H1 (cell line): ENCODE results near the gene BMX. TPM values are rescaled to one million over a fixed set of nuclear protein-coding genes. Genes with fewer than 3 reads are reported as not detected.

Experiments
- CTCF ChIA-PET: fragments of 300-600 bp; sonication (Branson Sonifier 250); formaldehyde crosslinking; loops from one replicate; lab custom pipeline; 2021; ENCODE audit not compliant: partially characterized antibody; lab: Charles Lee
- POLR2A ChIA-PET: fragments of 300-600 bp; sonication (Branson Sonifier 250); formaldehyde crosslinking; loops from one replicate; lab custom pipeline; 2021; ENCODE audit warnings: inconsistent platforms; ENCODE audit not compliant: partially characterized antibody; lab: Charles Lee
- DNase-seq, 2 experiments: peaks; one replicate each; pipeline versions ENCODE4 v3.0.0 to v3.0.0-alpha.2; 2010 to 2022; ENCODE audit warnings: low spot score in 2 of 2, low read depth in 1 of 2, mixed read lengths in 1 of 2
- FAIRE-seq: peaks from 2 replicates; lab custom pipeline; 2011; peaks lifted over from hg19 to GRCh38; lab: Jason Lieb, UNC
- H2AFZ ChIP-seq: 2 replicates; pipeline ENCODE4 v1.8.1; 2012; ENCODE audit warnings: low read length, inconsistent platforms
- H2AK5ac ChIP-seq: 2 replicates; pipeline ENCODE4 v1.6.1; 2013; ENCODE audit warnings: low read depth, low read length
- H2BK120ac ChIP-seq: replicated peaks from 2 replicates; pipeline ENCODE3; 2013; ENCODE audit warnings: low read depth, low read length, inconsistent platforms
- H2BK12ac ChIP-seq: 2 replicates; pipeline ENCODE4 v1.6.1; 2013; ENCODE audit warnings: low read depth, low read length
- H2BK15ac ChIP-seq: 2 replicates; pipeline ENCODE4 v1.6.1; 2013; ENCODE audit warnings: low read length
- H2BK20ac ChIP-seq: 2 replicates; pipeline ENCODE4 v1.6.1; 2013; ENCODE audit warnings: low read length
- H2BK5ac ChIP-seq: 2 replicates; pipeline ENCODE4 v1.6.1; 2013; ENCODE audit warnings: low read depth, low read length
- H3K14ac ChIP-seq: 2 replicates; pipeline ENCODE4 v1.6.1; 2013; ENCODE audit warnings: inconsistent platforms; ENCODE audit not compliant: insufficient read length
- H3K18ac ChIP-seq: 2 replicates; pipeline ENCODE4 v1.6.1; 2013; ENCODE audit warnings: low read length; ENCODE audit errors: extremely low read depth
- H3K23ac ChIP-seq: 2 replicates; pipeline ENCODE4 v1.6.1; 2013; ENCODE audit warnings: inconsistent platforms; ENCODE audit not compliant: insufficient read length
- H3K23me2 ChIP-seq: 2 replicates; pipeline ENCODE4 v1.6.1; 2013; ENCODE audit warnings: low read depth, low read length
- H3K27ac ChIP-seq: 2 replicates; pipeline ENCODE4 v1.6.1; 2011; ENCODE audit warnings: low read depth, low read length, inconsistent platforms
- H3K27me3 ChIP-seq, 4 experiments: replicated peaks in 1 of 4; 1 replicate in 1 of 4; 2 replicates in 3 of 4; pipeline versions ENCODE4 v1.6.1 to v1.8.1; 2011 to 2013; ENCODE audit warnings: low read length in 3 of 4, mild to moderate bottlenecking in 3 of 4, inconsistent platforms in 2 of 4, mixed read lengths in 2 of 4, moderate library complexity in 1 of 4; ENCODE audit not compliant: control insufficient read depth in 3 of 4, insufficient read depth in 3 of 4; ENCODE audit errors: extremely low read depth in 1 of 4
- H3K36me3 ChIP-seq, 4 experiments: 2 replicates each; pipeline versions ENCODE4 v1.6.1 to v1.8.1; 2011 to 2013; ENCODE audit warnings: mild to moderate bottlenecking in 4 of 4, low read length in 3 of 4, moderate library complexity in 2 of 4, control low read depth in 1 of 4, inconsistent platforms in 1 of 4; ENCODE audit not compliant: insufficient read depth in 4 of 4, control insufficient read depth in 2 of 4
- H3K4ac ChIP-seq: replicated peaks from 2 replicates; pipeline ENCODE3; 2013; ENCODE audit warnings: low read length, low read depth, mixed read lengths, inconsistent platforms; ENCODE audit not compliant: insufficient read length
- H3K4me1 ChIP-seq, 4 experiments: replicated peaks in 1 of 4; 1 replicate in 1 of 4; 2 replicates in 3 of 4; pipeline versions ENCODE4 v1.6.1 to v1.8.1; 2011 to 2013; ENCODE audit warnings: low read length in 3 of 4, inconsistent platforms in 2 of 4, mixed read lengths in 1 of 4; ENCODE audit not compliant: insufficient read depth in 4 of 4, control insufficient read depth in 3 of 4
- H3K4me2 ChIP-seq, 2 experiments: 2 replicates each; pipeline versions ENCODE4 v1.6.1 to v1.8.1; 2011 to 2013; ENCODE audit warnings: low read depth in 2 of 2, low read length in 2 of 2, control low read depth in 1 of 2, inconsistent platforms in 1 of 2, mild to moderate bottlenecking in 1 of 2; ENCODE audit not compliant: insufficient read depth in 1 of 2
- H3K4me3 ChIP-seq, 4 experiments: fragments of 200-600, 300-600 bp in 1 of 4; sonication (generic), shearing (Covaris generic), sonication (Bioruptor Twin) in 1 of 4; 2 replicates each; pipeline versions ENCODE4 v1.5.1 to v1.8.1; 2011 to 2016; ENCODE audit warnings: low read length in 4 of 4, low read depth in 3 of 4, control low read depth in 2 of 4, inconsistent platforms in 2 of 4, mild to moderate bottlenecking in 2 of 4, mixed read lengths in 1 of 4, moderate library complexity in 1 of 4; ENCODE audit not compliant: insufficient read depth in 2 of 4; ENCODE audit errors: extremely low read depth in 1 of 4
- H3K56ac ChIP-seq: replicated peaks from 2 replicates; pipeline ENCODE3; 2013; ENCODE audit warnings: low read depth, mild to moderate bottlenecking, mixed read lengths, low read length, inconsistent platforms; ENCODE audit not compliant: insufficient read length
- H3K79me1 ChIP-seq: 2 replicates; pipeline ENCODE4 v1.6.1; 2013; ENCODE audit warnings: low read depth, low read length, control low read depth
- H3K79me2 ChIP-seq, 2 experiments: 2 replicates each; pipeline versions ENCODE4 v1.6.1 to v1.8.1; 2012 to 2013; ENCODE audit warnings: low read length in 2 of 2, mild to moderate bottlenecking in 2 of 2, inconsistent platforms in 1 of 2; ENCODE audit not compliant: insufficient read depth in 2 of 2, control insufficient read depth in 1 of 2
- H3K9ac ChIP-seq, 4 experiments: replicated peaks in 1 of 4; 1 replicate in 1 of 4; 2 replicates in 3 of 4; pipeline versions ENCODE4 v1.6.1 to v1.8.1; 2011 to 2013; ENCODE audit warnings: low read depth in 3 of 4, low read length in 3 of 4, control low read depth in 2 of 4, mild to moderate bottlenecking in 2 of 4, moderate library complexity in 2 of 4, inconsistent platforms in 1 of 4; ENCODE audit errors: extremely low read depth in 1 of 4
- H3K9me3 ChIP-seq, 2 experiments: 2 replicates each; pipeline versions ENCODE4 v1.6.1 to v1.8.1; 2012 to 2013; ENCODE audit warnings: mild to moderate bottlenecking in 2 of 2, moderate library complexity in 2 of 2, control low read depth in 1 of 2, inconsistent platforms in 1 of 2, low read depth in 1 of 2, low read length in 1 of 2, mixed read lengths in 1 of 2; ENCODE audit not compliant: insufficient read depth in 2 of 2
- H4K20me1 ChIP-seq, 2 experiments: replicated peaks in 1 of 2; 2 replicates each; pipeline versions ENCODE3 to v1.8.1; 2011 to 2013; ENCODE audit warnings: inconsistent platforms in 2 of 2, low read length in 2 of 2, mild to moderate bottlenecking in 1 of 2; ENCODE audit not compliant: insufficient read depth in 2 of 2, control insufficient read depth in 1 of 2
- H4K5ac ChIP-seq: 2 replicates; pipeline ENCODE4 v1.6.1; 2013; ENCODE audit warnings: low read length, low read depth, mixed read lengths, inconsistent platforms; ENCODE audit not compliant: insufficient read length
- H4K8ac ChIP-seq: 2 replicates; pipeline ENCODE4 v1.8.0; 2013; ENCODE audit warnings: mild to moderate bottlenecking, moderate library complexity, low read length, inconsistent platforms; ENCODE audit not compliant: insufficient read depth; ENCODE audit errors: extremely low read depth
- H4K91ac ChIP-seq: replicated peaks from 2 replicates; pipeline ENCODE3; 2013; ENCODE audit warnings: low read length, mixed read lengths, inconsistent platforms; ENCODE audit not compliant: insufficient read length
- PHF8 ChIP-seq: fragments of 200-600 bp; sonication (generic); conservative IDR thresholded peaks from 2 replicates; pipeline ENCODE4 v1.7.1; 2012; ENCODE audit warnings: low read depth, mild to moderate bottlenecking, inconsistent platforms, low read length, moderate library complexity
- RAD21 ChIP-seq, 2 experiments: IDR thresholded peaks in 1 of 2; conservative IDR thresholded peaks in 1 of 2; 2 replicates each; pipeline ENCODE4 v1.6.1; 2011; ENCODE audit warnings: low read depth in 2 of 2, low read length in 2 of 2, improper control_type of control experiment in 1 of 2, inconsistent platforms in 1 of 2, mild to moderate bottlenecking in 1 of 2, moderate library complexity in 1 of 2
- SIX5 ChIP-seq: IDR thresholded peaks from 2 replicates; pipeline ENCODE4 v1.6.1; 2011; ENCODE audit warnings: mild to moderate bottlenecking, low read depth, low read length
- polyA plus RNA-seq, 7 experiments: library from polyadenylated mRNA; depleted of rRNA in 3 of 7; stranded (reverse) in 5 of 7; unstranded in 2 of 7; fragments of >200 nt in 5 of 7; fragments of 200-250 nt in 2 of 7; gene quantifications; 1 replicate in 5 of 7; 2 replicates in 1 of 7; 4 replicates in 1 of 7; pipeline versions ENCODE4 v1.2.1 to v1.2.3, GENCODE V29; 2011 to 2013; ENCODE audit warnings: missing spikeins in 2 of 7, mixed read lengths in 2 of 7
- total RNA-seq: library from RNA; stranded (reverse); fragmentation: NEBNext Ultra II Directional; extraction: Animal tissue kit (Norgen Biotek cat#: 25700); gene quantifications from 2 replicates; pipeline ENCODE4 v1.2.1, GENCODE V29; 2021
- TF ChIP-seq, protein P1 (sequence below): IDR thresholded peaks from 2 replicates; pipeline ENCODE4 v1.6.1; 2012; ENCODE audit warnings: inconsistent platforms

The BMX gene
- total and polyA plus RNA-seq, 2 of the 8 experiments (the other 6 are each of a cell fraction or from before 2014, with no cell fraction given): not detected

DNA sequence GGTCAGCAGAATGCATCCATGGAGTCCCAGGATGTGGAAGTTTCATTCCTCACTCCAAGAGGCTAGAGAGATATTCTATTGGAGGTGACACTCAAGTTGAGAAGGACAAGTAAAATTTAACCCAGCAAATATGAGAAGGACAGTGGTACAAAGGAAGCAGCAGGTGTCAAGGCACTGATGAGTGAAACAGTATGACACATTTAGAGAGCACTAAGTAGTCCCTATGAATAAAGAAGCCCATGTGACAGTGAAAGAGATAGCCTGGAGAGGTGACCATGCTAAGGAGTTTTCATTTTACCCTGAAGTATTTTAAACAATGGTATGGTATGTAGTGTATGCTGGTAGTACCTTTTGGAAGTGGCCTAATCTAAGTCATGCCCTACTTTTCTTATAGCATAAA, 9.2 kb downstream of the BMX start:
- H2AFZ ChIP-seq: no peak overlapping the region
- no peak overlapping the region for H4K8ac ChIP-seq
- H3K4me2 ChIP-seq: no peak overlapping the region
- no peak overlapping the region for H2AK5ac ChIP-seq
- H2BK120ac ChIP-seq: no peak overlapping the region
- no peak overlapping the region for H3K27ac ChIP-seq
- H3K4ac ChIP-seq: no peak overlapping the region
- no peak overlapping the region for H2BK12ac ChIP-seq
- ChIA-PET POLR2A (no interaction called here), CTCF (no interaction called here)
- H3K79me2 ChIP-seq: no peaks in the 10 kb centered on the region
- H4K91ac ChIP-seq: no peak overlapping the region
- no peak overlapping the region for H3K4me3 ChIP-seq
- FAIRE-seq (no peak), DNase-seq (no peak)
- no peaks in the 10 kb centered on the region for H3K36me3 ChIP-seq
- H3K23me2 ChIP-seq: no peaks in the 10 kb centered on the region
- no peak overlapping the region for H4K5ac ChIP-seq
- no peaks in the 10 kb centered on the region for H3K27me3 ChIP-seq
- H4K20me1 ChIP-seq: no peaks in the 10 kb centered on the region
- TF ChIP-seq, protein P1, sequence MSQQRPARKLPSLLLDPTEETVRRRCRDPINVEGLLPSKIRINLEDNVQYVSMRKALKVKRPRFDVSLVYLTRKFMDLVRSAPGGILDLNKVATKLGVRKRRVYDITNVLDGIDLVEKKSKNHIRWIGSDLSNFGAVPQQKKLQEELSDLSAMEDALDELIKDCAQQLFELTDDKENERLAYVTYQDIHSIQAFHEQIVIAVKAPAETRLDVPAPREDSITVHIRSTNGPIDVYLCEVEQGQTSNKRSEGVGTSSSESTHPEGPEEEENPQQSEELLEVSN: no peak
- TF ChIP-seq PHF8 (no peak), RAD21 (IDR thresholded peaks at IDR 0.05 in 1 of 2, conservative IDR thresholded peaks at IDR 0.05 in 1 of 2; ENCODE audit: low read depth in 2 of 2, low read length in 2 of 2) (no peak), SIX5 (no peak)
- no peak overlapping the region for H3K56ac ChIP-seq
- no peak overlapping the region for H3K23ac ChIP-seq
- no peak overlapping the region for H3K18ac ChIP-seq
- no peak overlapping the region for H2BK5ac ChIP-seq
- H3K14ac ChIP-seq: no peak overlapping the region
- no peaks in the 10 kb centered on the region for H3K79me1 ChIP-seq
- no peak overlapping the region for H3K9ac ChIP-seq
- H2BK15ac ChIP-seq: no peak overlapping the region
- no peaks in the 10 kb centered on the region for H3K9me3 ChIP-seq
- H2BK20ac ChIP-seq: no peak overlapping the region
- H3K4me1 ChIP-seq: no peaks in the 10 kb centered on the region
